ENCODE results near the gene MKRN2.
"Not testable (repeated sequence)": the region's sequence is repeated elsewhere in the genome, so short reads cannot be mapped to it uniquely, and the experiment has no call there.

Gene MKRN2

DNA sequence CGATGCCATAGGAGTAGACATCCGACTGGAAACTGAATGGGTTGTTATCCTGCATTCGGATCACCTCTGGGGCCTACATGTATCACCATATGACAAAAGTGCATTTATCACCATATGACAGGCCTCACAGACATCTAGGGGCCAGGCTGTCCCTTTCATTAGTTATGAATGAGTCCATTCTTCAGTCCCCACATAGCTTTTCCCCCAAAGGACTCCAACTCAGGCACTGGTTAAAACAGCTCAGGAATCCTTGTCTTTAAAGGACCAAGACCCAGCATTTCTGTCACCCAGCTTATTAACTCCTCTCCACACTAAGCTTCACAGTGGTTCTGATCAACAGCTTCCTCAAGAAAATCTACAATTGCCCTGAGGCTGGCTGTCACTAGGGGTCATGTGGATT is 28.3 kb downstream of the MKRN2 start:
- in situ Hi-C loops (cut with HindIII; ENCODE audit: low sequenced_read_pairs): no loop called here

DNA sequence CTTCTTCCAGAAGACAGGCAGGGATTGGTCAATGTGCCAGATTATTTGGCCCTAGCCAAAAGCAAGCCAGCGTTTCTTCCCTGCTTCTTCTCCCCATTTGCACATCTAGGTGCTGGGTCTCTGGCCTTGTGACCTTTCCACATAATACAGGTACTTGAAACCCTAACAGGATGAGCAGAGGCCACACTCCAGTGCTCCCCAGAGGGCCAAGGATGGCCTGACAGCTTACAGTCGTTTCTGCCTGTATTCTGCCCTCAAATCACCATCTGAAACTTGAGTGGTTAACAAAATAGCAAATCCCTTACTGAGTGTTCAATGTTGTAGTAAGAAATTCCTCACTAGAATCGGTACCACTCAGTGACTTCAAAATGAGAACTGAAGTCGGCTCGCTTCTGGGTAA is 29.1 kb downstream of the MKRN2 start:
- in situ Hi-C loops (cut with HindIII; ENCODE audit: low sequenced_read_pairs): no loop called here

DNA sequence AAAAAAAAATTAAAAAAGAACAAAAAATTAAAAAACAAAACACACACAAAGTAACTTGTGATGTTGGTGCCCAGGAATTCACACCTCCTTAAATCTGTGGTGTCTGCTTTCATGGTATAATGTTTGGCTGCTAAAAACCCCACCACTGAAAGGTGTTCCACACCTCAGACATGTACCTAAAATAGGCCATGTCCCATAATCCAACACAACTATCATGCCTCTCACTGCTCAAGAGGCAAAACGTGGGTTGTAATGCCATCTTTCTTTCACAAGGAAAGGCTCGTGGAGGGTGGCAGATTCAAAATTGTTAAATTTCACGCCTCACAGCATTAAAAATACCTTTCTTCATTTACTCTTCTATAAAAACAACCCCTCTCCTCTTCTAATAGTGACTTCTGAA is 29.5 kb downstream of the MKRN2 start:
- in situ Hi-C loops (cut with HindIII; ENCODE audit: low sequenced_read_pairs): no loop called here

DNA sequence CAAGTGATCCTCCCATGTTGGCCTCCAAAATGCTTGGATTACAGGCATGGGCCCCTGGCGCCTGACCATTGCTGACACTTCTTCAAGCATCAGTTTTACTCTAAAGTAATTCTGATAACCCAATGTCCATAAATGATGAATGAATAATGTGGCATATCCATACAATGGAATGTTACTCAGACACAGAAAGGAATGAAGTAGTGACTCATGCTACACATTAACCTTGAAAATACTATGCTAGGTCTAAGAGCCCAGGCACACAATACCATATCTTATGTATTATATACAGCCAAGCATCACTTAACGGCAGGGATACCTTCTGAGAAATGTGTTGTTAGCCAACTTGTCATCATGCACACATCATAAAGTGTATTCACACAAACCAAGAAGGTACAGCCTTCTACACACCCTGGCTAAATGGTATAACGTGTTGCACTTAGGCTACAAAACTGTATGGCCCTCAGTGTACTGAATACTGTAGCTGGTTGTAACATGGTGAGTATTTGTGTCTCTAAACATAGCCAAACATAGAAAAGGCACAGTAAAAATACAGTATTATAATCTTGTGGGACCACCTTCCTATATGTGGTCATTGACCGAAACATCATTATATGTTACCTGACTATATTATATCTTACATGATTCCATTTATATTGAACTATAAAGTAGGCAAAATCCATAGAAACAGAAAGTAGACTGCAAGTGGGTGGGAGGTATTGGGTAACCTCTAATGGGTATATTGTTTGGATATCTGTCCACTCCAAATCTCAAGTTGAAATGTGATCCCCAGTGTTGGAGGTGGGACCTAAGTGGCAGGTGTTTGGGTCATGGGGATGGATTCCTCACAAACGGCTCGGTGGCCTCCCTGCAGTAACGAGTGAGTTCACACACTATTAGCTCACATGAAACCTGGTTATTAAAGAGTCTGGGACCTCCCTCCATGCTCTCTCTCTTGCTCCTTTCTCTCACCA is 31.4 kb downstream of the MKRN2 start:
- in situ Hi-C loops (cut with HindIII; ENCODE audit: low sequenced_read_pairs): no loop called here

DNA sequence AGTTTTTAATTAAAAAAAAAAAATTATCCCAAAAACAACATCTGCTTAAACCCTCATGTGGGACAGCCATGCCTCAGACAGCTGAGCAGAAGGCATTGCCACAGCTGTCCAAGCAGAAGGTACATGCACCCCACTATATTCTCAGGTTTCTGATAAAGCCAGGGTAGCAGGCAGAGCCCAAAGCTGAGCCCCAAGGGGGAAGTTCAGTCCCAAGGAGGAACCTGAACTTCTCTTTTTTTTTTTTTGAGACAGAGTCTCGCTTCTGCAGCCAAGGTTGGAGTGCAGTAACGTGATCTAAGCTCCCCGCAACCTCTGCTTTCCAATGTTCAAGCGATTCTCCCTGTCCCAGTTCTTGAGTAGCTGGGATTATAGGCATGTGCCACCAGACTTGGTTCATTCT is 33.2 kb downstream of the MKRN2 start:
- in situ Hi-C loops (cut with HindIII; ENCODE audit: low sequenced_read_pairs): no loop called here

DNA sequence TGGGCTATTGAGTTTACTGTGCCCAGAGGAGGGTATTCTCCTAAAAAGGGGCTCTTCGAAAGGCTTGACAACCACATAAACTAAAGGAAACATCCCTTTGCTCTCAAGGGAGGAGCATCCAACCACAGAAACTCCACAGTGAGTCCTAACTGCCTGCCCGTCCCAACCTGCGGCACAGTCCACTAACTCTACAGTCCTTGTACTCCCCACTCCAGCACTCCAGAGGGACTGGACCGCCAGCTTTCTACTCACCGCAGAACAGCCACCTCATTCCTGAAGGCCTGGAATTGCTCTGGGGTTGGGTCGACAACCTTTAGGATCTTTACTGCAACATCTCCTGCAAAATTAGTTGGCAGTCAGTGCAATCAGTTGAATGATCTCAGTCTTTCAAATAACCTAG is 34.6 kb downstream of the MKRN2 start:
- in situ Hi-C loops (cut with HindIII; ENCODE audit: low sequenced_read_pairs): no loop called here

DNA sequence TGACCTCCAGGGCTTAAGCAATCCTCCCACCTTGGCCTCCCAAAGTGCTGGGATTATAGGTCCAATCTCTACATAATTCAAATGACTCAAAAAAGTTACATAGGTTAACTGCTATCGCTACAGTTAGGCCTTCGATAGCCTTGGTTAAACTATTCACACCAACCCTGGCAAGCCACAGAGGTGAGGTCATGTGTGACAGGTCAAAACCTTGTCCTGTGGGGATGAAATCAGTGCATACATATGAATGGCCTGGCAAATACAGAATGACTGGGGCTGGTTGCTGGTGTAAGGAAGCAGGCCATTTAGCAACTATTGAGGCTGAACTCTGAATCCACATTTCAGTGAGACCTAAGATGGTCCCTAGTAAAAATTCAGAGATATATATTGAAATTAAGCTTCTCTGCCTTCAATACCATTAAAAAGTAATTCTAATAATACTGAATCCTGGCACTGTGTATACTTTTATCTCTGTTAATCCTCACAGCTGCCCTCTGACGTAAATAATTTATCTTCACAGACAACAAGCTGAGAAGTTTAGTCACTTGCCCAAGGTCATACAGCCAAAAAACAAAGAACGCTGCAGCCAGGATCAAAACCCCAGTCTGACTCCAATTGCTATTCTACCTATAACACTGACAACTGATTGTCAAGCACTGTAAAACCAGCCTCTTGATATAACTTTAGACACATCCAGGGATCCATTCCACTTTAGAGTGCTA is 35.3 kb downstream of the MKRN2 start:
- in situ Hi-C loops (cut with HindIII; ENCODE audit: low sequenced_read_pairs): no loop called here

DNA sequence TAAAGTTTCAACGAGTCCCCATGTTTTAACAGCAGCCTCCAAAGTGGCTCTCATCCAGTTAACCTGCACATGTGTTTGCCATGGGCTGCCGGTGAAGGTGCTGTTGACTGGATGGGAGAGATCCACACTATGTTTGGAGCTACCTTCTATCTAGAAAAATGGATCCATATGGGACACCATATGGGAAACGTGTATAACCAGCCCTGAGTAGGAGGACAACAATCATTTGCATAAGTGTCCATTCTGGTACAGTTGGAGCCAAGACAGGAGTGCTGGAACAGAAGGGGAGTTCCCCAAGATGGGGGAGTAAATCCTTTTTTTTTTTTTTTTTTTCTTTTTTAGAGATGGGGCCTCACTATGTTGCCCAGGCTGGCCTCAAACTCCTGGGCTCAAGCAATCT is 36.6 kb downstream of the MKRN2 start:
- in situ Hi-C loops (cut with HindIII; ENCODE audit: low sequenced_read_pairs): no loop called here

DNA sequence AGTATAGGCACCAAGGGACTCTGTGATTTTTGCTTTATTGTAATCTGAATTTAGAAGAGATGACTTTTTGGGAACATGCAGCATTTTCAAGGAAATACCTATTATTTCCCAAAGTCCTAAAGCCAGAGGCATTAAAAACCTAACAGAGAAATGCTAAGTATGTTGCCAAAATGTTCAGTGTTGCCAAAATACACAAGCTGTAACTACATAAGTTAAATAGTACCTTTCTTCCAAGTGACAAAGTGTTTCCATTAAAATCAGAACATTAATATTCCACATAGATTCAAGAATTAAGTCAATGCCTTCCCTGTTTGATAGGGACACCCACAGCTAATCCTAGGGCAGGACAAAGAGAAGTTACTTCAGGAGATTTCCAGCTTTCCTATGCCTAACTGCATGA is 42.0 kb downstream of the MKRN2 start:
- in situ Hi-C loops (cut with HindIII; ENCODE audit: low sequenced_read_pairs): no loop called here

DNA sequence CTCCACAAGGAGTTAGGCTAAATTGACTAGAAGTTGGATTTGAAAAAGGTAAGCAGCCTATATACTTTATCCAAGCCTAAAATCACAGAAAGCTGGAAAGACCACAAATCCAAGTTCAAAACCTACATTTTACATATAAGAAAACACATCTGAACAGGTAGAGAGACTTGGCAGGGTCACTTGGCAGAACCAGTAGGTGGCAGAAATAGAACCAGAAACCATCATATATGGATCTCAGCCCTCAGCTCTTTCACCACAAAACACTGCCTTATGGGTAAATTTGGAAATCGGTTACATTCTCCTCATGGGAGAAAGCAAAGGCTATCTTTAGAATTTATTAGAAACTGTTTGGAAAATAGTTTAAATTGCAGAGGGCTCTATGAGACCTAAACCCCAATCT is 44.2 kb downstream of the MKRN2 start:
- in situ Hi-C loops (cut with HindIII; ENCODE audit: low sequenced_read_pairs): no loop called here

DNA sequence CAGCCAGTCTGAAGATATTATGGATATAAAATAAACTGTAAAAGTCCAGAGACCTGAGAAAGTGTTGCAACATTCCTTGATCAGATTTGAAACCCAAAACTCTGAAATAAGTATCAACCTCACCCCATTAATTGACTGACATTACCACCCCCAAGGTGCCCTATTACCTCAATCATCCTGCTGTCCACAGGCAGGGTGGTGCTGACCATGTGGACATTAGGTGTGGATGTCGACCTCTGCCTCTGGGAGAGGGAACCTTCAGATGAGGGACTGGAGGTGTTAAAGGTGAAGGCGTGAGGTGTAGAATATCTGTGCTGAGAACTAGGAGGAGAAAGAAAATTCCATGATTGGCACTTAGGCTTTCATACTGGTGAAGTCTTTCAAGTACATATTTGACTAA is 47.1 kb downstream of the MKRN2 start:
- in situ Hi-C loops (cut with HindIII; ENCODE audit: low sequenced_read_pairs): no loop called here

DNA sequence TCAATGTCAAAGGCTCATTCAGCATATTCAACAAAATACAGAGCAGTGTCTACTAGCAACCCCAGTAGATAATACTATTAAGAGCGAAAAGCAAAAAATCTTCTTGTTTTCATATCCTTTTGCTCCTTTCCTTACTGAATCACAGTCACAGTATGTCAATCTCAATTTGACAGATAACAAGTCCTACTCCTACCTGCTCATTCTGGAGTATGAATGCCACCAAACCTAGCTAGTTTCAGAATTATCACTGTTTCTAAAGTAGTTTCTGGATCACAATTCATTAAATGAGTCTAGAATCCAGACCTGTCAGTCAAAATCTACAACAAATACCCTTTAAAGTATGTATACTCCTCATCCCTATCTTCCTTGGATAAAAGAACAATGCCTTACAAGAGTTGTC is 51.5 kb downstream of the MKRN2 start:
- in situ Hi-C loops (cut with HindIII; ENCODE audit: low sequenced_read_pairs): no loop called here

DNA sequence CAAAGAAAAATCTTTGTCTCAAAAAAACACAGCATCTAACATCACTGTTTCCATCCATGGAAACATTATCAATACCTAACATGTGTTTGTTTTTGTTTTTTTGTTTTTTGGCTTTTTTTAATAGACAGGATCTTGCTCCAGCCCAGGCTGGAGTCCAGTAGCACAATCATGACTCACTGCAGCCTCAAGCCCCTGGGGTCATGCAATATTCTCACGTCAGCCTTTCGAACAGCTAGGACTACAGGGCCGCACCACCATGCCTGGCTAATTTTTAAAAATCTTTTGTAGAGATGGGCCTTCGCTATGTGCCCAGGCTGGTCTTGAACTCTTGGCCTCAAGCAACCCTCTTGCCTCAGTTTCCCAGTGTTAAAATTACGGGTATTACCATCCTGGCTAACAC is 54.2 kb downstream of the MKRN2 start:
- in situ Hi-C loops (cut with HindIII; ENCODE audit: low sequenced_read_pairs): no loop called here

DNA sequence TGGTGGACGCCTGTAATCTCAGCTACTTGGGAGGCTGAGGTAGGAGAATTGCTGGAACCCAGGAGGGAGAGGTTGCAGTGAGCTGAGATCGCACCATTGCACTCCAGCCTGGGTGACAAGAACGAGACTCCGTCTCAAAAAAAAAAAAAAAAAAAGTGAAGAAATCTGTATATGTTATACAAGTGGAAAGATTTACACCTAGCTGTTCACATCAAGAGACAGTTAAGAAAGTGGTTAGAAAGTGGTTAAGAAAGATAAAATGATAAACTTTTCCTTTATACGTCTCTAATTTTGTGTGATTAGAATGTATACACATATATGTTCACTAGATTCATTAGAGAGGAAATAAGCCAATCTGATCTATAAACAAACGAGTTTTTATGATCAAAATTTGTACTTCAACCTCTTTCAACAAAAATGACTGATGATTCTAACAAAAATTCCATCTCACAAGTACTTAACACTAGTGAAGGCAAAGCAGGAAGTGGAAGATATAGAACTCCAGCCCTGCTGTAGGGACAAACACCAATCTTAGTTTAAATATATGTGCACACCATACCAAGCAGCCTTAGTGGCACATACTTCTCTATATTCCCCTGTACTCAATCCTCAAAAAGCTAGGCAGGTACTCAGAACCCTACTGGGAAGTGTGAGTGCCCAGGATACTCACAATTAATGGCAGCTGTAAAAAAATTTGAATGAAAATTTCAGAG is 55.8 kb downstream of the MKRN2 start:
- in situ Hi-C loops (cut with HindIII; ENCODE audit: low sequenced_read_pairs): no loop called here

DNA sequence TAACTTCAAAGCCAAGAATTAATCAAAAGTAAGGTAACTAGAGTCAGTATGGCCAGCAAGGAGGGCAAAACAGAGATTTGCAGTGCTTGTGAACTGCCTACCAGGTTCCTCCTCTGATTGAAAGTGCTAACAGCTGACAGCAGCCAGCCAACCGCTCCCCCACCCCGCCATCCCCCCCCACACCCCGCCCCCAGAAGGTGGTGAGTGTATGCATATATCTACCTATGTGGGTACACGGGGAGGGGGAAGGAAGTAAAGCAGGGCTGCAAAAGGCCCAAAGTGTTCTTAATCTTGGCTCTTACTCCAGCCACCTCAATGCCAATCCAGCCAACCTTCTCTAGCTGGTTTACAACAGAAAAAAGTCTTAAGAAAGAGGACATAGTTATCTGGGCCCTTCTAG is 56.4 kb downstream of the MKRN2 start:
- in situ Hi-C loops (cut with HindIII; ENCODE audit: low sequenced_read_pairs): no loop called here

DNA sequence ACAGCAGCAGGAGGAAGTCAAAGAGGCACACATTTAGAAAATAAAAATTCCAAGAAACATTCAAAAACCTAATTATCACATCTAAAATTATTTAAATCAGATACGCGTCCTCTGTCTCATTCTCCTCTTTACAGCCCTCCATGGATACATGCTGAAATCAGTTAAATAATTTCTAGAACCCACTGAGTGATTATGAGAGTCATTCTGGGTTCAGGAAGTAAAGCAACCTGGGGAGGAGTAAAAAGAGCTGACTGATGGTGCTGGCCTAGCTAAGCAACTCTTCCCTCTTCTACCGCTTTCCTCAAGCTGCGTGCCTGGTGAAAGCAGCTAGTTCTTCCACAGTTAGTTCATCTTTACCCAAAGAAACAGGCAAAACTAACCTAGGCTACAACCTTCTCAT is 58.4 kb downstream of the MKRN2 start:
- in situ Hi-C loops (cut with HindIII; ENCODE audit: low sequenced_read_pairs): no loop called here

DNA sequence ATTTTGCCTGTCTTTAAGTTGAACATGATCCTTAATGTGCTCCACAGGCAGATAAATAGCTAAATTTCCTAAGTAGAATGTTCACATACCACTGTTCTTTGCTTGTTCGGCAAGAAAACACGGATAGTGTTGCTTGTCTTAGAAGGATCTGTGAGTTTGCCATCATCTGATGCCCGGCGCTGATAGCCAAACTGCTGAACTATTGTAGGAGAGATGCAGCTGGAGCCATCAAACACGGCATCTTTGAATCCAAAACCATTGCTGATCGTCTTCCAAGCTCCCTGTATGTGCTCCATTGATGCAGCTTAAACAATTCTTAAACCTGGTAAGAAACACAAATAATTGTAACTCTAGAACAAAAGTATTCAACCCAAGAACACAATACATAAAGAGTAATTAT is 61.5 kb downstream of the MKRN2 start:
- in situ Hi-C loops (cut with HindIII; ENCODE audit: low sequenced_read_pairs): no loop called here

DNA sequence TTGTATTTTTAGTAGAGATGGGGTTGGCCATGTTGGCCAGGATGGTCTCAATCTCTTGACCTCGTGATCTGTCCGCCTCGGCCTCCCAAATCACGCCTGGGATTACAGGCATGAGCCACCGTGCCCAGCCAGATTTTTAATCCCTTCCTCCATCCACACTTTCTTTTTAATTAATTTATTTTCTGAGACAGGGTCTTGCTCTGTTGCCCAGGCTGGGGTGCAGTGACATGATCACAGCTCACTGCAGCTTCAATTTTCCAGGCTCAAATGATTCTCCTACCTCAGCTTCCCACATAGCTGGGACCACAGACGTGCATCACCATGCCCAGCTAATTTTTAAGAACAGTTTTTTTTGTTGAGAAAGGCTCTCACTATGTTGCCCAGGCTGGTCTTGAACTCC is 63.4 kb downstream of the MKRN2 start:
- in situ Hi-C loops (cut with HindIII; ENCODE audit: low sequenced_read_pairs): no loop called here

DNA sequence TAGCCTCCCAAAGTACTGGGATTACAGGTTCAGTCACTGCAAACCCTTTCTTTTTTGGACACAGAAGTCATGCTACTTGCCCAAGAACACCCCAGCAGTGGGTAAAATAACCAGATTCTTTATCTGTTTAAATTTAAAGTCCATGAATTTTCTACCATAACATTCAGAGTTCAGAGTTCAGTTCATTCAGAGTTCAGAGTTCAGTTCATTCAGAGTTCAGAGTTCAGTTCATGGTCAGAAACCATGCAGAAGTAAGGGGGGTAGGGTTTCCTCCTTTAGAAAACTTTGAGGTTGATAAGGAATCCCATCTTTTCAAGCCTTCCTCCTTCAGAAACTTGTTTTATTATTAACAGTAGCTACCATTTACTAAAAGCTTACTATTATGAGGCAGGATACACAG is 63.8 kb downstream of the MKRN2 start:
- in situ Hi-C loops (cut with HindIII; ENCODE audit: low sequenced_read_pairs): no loop called here

DNA sequence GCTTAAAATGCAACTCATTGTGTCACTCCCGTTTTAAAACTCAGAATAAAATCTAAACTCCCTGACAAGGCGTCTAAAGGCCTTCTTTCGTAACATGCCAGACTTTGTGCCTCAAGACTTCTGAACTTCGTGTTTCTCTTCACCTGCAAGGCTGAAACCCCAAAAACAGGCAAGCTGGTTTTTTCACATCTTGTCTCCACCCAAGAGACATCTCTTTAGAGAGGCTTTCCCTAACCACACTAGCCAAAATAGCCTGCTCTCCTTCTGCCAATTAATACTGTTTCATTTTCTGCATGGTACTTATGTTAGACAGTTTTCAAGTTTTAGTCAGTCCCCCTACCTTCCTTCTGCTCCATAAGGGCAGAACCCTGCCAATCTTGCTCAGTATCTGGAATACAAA is 65.4 kb downstream of the MKRN2 start:
- in situ Hi-C loops (cut with HindIII; ENCODE audit: low sequenced_read_pairs): no loop called here

DNA sequence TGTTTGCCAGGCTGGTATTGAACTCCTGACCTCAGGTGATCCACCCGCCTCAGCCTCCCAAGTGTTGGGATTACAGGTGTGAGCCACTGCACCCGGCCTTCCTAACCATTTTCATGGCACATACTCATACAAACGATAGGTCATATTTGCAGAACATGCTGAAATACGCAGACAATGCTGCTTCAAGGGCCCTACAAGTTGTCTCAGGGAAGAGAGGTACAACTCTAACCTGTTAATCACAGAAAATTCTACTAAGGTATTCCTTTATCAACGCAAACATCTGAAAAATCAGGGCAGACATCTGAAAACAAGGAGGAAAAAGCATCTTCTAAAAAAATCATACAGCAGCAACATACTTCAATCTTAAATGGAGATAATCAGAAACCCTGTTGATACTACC is 67.2 kb downstream of the MKRN2 start:
- in situ Hi-C loops (cut with HindIII; ENCODE audit: low sequenced_read_pairs): no loop called here

DNA sequence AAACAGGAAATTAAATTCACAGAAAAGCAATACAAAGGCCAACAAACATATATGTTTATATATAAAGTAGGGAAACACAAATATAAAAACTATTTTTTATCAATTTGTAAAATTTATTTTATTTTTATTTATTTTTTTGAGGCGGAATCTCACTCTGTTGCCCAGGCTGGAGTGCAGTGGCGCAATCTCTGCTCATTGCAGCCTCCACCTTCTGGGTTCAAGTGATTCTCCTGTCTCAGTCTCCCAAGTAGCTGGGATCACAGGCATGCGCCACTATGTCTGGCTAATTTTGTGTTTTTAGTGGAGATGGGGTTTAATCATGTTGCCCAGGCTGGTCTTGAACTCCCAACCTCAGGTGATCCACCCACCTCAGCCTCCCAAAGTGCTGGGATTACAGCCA is 68.1 kb downstream of the MKRN2 start:
- in situ Hi-C loops (cut with HindIII; ENCODE audit: low sequenced_read_pairs): not testable (repeated sequence)

Measured in endothelial cell of hepatic sinusoid (primary cell).